HepG2 (cell line): ENCODE measurements around the gene DNAAF3. TPM values are rescaled to one million over a fixed set of nuclear protein-coding genes. Genes with fewer than 3 reads are reported as not detected.

Experiments used
- ARID4A ChIP-seq: sonication (generic); formaldehyde crosslinking; IDR thresholded peaks from 2 replicates; pipeline ENCODE4 v1.5.0; 2020; ENCODE audit warnings: mild to moderate bottlenecking, missing genetic modification reagents, borderline replicate concordance
- ARNT2 ChIP-seq: sonication (generic); formaldehyde crosslinking; IDR thresholded peaks from 2 replicates; pipeline ENCODE4 v1.8.0; 2022; ENCODE audit warnings: mild to moderate bottlenecking, low read depth, missing genetic modification reagents, moderate library complexity
- ASH2L ChIP-seq: fragments of 300-600, 200-600 bp; sonication (generic); IDR thresholded peaks from 2 replicates; pipeline ENCODE4 v1.7.0; 2017; ENCODE audit warnings: low read depth, mild to moderate bottlenecking, moderate library complexity, mixed read lengths, low read length; ENCODE audit not compliant: insufficient read length
- BATF2 ChIP-seq: sonication (generic); formaldehyde crosslinking; IDR thresholded peaks from 2 replicates; pipeline ENCODE4 v1.8.0; 2022; ENCODE audit warnings: mild to moderate bottlenecking, missing genetic modification reagents, moderate library complexity
- FOXA1 ChIP-seq, 2 experiments: fragments of 450-650 bp in 1 of 2; sonication (generic) in 1 of 2; formaldehyde crosslinking in 1 of 2; IDR thresholded peaks; 2 replicates each; pipeline versions ENCODE4 v1.4.0 to v1.6.1; 2016 to 2020; ENCODE audit warnings: missing genetic modification reagents in 1 of 2
- HHEX ChIP-seq: IDR thresholded peaks from 2 replicates; pipeline ENCODE4 v1.6.1; 2016; ENCODE audit warnings: control low read depth
- IKZF5 ChIP-seq: IDR thresholded peaks from 2 replicates; pipeline ENCODE4 v1.6.1; 2018; ENCODE audit warnings: missing genetic modification reagents, mild to moderate bottlenecking, missing compliant biosample characterization
- ONECUT2 ChIP-seq: sonication (generic); formaldehyde crosslinking; IDR thresholded peaks from 2 replicates; pipeline ENCODE4 v1.4.0; 2020; ENCODE audit warnings: missing genetic modification reagents
- POGZ ChIP-seq: sonication (generic); formaldehyde crosslinking; IDR thresholded peaks from 2 replicates; pipeline ENCODE4 v1.4.0; 2020; ENCODE audit warnings: mild to moderate bottlenecking, missing genetic modification reagents
- SAP130 ChIP-seq: IDR thresholded peaks from 2 replicates; pipeline ENCODE4 v1.6.1; 2016; ENCODE audit warnings: low read depth
- SP1 ChIP-seq, 2 experiments: fragments of 450-650 bp in 1 of 2; sonication (generic) in 1 of 2; formaldehyde crosslinking in 1 of 2; IDR thresholded peaks; 2 replicates each; pipeline versions ENCODE4 v1.4.0 to v1.6.1; 2016 to 2020; ENCODE audit warnings: missing genetic modification reagents in 1 of 2
- ZNF460 ChIP-seq: sonication (generic); formaldehyde crosslinking; IDR thresholded peaks from 2 replicates; pipeline ENCODE4 v1.5.1; 2020; ENCODE audit warnings: missing genetic modification reagents, mild to moderate bottlenecking, borderline replicate concordance
- ZNF687 ChIP-seq: sonication (generic); formaldehyde crosslinking; IDR thresholded peaks from 2 replicates; pipeline ENCODE4 v1.5.1; 2020; ENCODE audit warnings: mild to moderate bottlenecking, missing genetic modification reagents, moderate library complexity
- ZNF841 ChIP-seq: sonication (generic); formaldehyde crosslinking; IDR thresholded peaks from 2 replicates; pipeline ENCODE4 v1.8.1; 2023; ENCODE audit warnings: missing genetic modification reagents, borderline replicate concordance
- polyA plus RNA-seq, 8 experiments: library from polyadenylated mRNA; depleted of rRNA in 3 of 8; stranded (reverse) in 7 of 8; unstranded in 1 of 8; fragments of >200 nt; fragmentation: Illumina TruSeq in 4 of 8; extraction: Trizol in 4 of 8; gene quantifications; 2 replicates each; pipeline versions ENCODE4 v1.2.1 to v1.2.3, GENCODE V29; 2011 to 2016; ENCODE audit warnings: low read depth in 4 of 8, missing spikeins in 1 of 8, mixed read lengths in 1 of 8; ENCODE audit not compliant: insufficient read depth in 1 of 8
- total RNA-seq, 5 experiments: library from RNA; depleted of rRNA; stranded (reverse); fragments of >200 nt; fragmentation: Illumina TruSeq; extraction: Trizol; gene quantifications; 2 replicates each; pipeline ENCODE4 v1.2.3, GENCODE V29; 2016; ENCODE audit warnings: low read depth in 1 of 5

DNAAF3 gene
- total and polyA plus RNA-seq, 2 of the 13 experiments (the other 11 are each of a cell fraction or from before 2014, with no cell fraction given): 0.30 to 0.40 TPM

GRCh38 chr19:55179606-55180484 is 13.4 kb upstream of the DNAAF3 start, which contains the start of gene SYT5 (continued):
- TF ChIP-seq ZNF687 (CRISPR knock-in tag) (peak; percentile 32; the same call in 1 of the 2 replicates), HHEX (CRISPR knock-in tag) (no peak), ZNF841 (no peak), ONECUT2 (CRISPR knock-in tag) (no peak), ARNT2 (CRISPR knock-in tag) (peak; percentile 54; the same call in 1 of the 2 replicates), IKZF5 (CRISPR knock-in tag) (0 out of 2 replicates have a peak, but pooled peaks have one; percentile 25), ARID4A (CRISPR knock-in tag) (peak; percentile 69; the same call in 1 of the 2 replicates), FOXA1 (IDR thresholded peaks at IDR 0.05) (no peak), FOXA1 (CRISPR knock-in tag; IDR thresholded peaks at IDR 0.05) (no peak), SAP130 (CRISPR knock-in tag) (peak; percentile 84), SP1 (IDR thresholded peaks at IDR 0.05) (no peak), SP1 (CRISPR knock-in tag; IDR thresholded peaks at IDR 0.05) (0 out of 2 replicates have a peak, but pooled peaks have one; percentile 28), ASH2L (no peak), BATF2 (peak; percentile 69; the same call in 1 of the 2 replicates), ZNF460 (CRISPR knock-in tag) (no peak), POGZ (CRISPR knock-in tag) (no peak)
